HCT116 (cell line): ENCODE measurements around the gene MAPRE3. TPM values are rescaled to one million over a fixed set of nuclear protein-coding genes. Genes with fewer than 3 reads are reported as not detected.

Experiments used
- ATAC-seq: fragments of 200-7000 bp; cut with Tn5 transposase; 2 replicates; pipeline ENCODE4 v1.9.1; 2020; ENCODE audit warnings: mild to moderate bottlenecking, moderate library complexity
- BruUV-seq: library from RNA; stranded (reverse); fragments of 400-500 nt; replicated peaks from 2 replicates; lab custom pipeline; 2021; lab: Mats Ljungman, UMichigan
- CTCF ChIA-PET: fragments of 300-600 bp; sonication (Branson Sonifier 250); formaldehyde crosslinking; loops from one replicate; lab custom pipeline; 2021; ENCODE audit warnings: antibody characterized with exemption; lab: Charles Lee
- POLR2A ChIA-PET: fragments of 300-600, 350-600 bp; sonication (Branson Sonifier 250); formaldehyde crosslinking; loops from one replicate; lab custom pipeline; 2021; ENCODE audit warnings: antibody characterized with exemption; lab: Charles Lee
- RAD21 ChIA-PET, 2 experiments: fragments of 300-600 bp; sonication (Branson Sonifier 250); formaldehyde crosslinking; loops; one replicate each; lab custom pipeline; 2023; ENCODE audit warnings: low total read pairs in 2 of 2; ENCODE audit not compliant: uncharacterized antibody in 2 of 2, unreplicated experiment in 2 of 2, low non-redundant PET in 1 of 2; lab: Charles Lee
- DNase-seq: peaks from one replicate; pipeline ENCODE4 v3.0.0-alpha.2; 2010; ENCODE audit warnings: low read depth, low spot score
- H2AFZ ChIP-seq: fragments of 200-600 bp; shearing (Covaris generic), sonication (generic); 2 replicates; pipeline ENCODE4 v1.6.1; 2017; ENCODE audit warnings: low read depth, mixed run types, mixed read lengths, antibody characterized with exemption, low read length; ENCODE audit not compliant: poor library complexity, severe bottlenecking
- H3K27ac ChIP-seq: 2 replicates; pipeline ENCODE4 v1.5.1; 2012; ENCODE audit warnings: low read depth, low read length
- H3K27me3 ChIP-seq: fragments of 200-600 bp; sonication (generic); 2 replicates; pipeline ENCODE4 v1.6.1; 2016; ENCODE audit warnings: mixed run types, low read length, mixed read lengths; ENCODE audit not compliant: insufficient read depth
- H3K36me3 ChIP-seq, 2 experiments: fragments of 200-500 bp in 1 of 2; fragments of 200-600 bp in 1 of 2; sonication (Bioruptor generic) in 1 of 2; sonication (generic) in 1 of 2; 2 replicates each; pipeline versions ENCODE4 v1.5.1 to v1.6.1; 2014 to 2016; ENCODE audit warnings: low read length in 2 of 2, inconsistent platforms in 1 of 2, mixed read lengths in 1 of 2, mixed run types in 1 of 2; ENCODE audit not compliant: insufficient read depth in 2 of 2, control insufficient read depth in 1 of 2
- H3K4me1 ChIP-seq, 2 experiments: fragments of 200-600 bp in 1 of 2; sonication (generic) in 1 of 2; 2 replicates each; pipeline versions ENCODE4 v1.5.1 to v1.6.1; 2012 to 2017; ENCODE audit warnings: low read length in 2 of 2, inconsistent platforms in 1 of 2, mild to moderate bottlenecking in 1 of 2, mixed read lengths in 1 of 2, mixed run types in 1 of 2, moderate library complexity in 1 of 2; ENCODE audit not compliant: insufficient read depth in 2 of 2, control insufficient read depth in 1 of 2
- H3K4me2 ChIP-seq: fragments of 200-600 bp; sonication (generic); 2 replicates; pipeline ENCODE4 v1.6.1; 2017; ENCODE audit warnings: mixed run types, low read length, mixed read lengths
- H3K4me3 ChIP-seq, 2 experiments: fragments of 200-600 bp in 1 of 2; sonication (generic) in 1 of 2; replicated peaks in 1 of 2; 2 replicates each; pipeline ENCODE4 v1.5.1; 2011 to 2016; ENCODE audit warnings: low read length in 2 of 2, control low read depth in 1 of 2, low read depth in 1 of 2, mild to moderate bottlenecking in 1 of 2, mixed read lengths in 1 of 2, mixed run types in 1 of 2
- H3K79me2 ChIP-seq: fragments of 200-600 bp; sonication (generic); 2 replicates; pipeline ENCODE4 v1.6.1; 2017; ENCODE audit warnings: mild to moderate bottlenecking, mixed run types, low read length, moderate library complexity, mixed read lengths; ENCODE audit not compliant: insufficient read depth
- H3K9ac ChIP-seq: fragments of 200-600 bp; sonication (generic); 2 replicates; pipeline ENCODE4 v1.6.1; 2016; ENCODE audit warnings: low read length, mixed read lengths
- H3K9me2 ChIP-seq: fragments of 200-600 bp; sonication (generic), shearing (Covaris generic); 2 replicates; pipeline ENCODE4 v1.6.1; 2017; ENCODE audit warnings: mixed run types, mild to moderate bottlenecking, moderate library complexity; ENCODE audit not compliant: insufficient read depth
- H3K9me3 ChIP-seq, 2 experiments: fragments of 200-500 bp in 1 of 2; fragments of 200-600 bp in 1 of 2; sonication (Bioruptor generic) in 1 of 2; sonication (generic) in 1 of 2; 2 replicates each; pipeline ENCODE4 v1.6.1; 2014 to 2017; ENCODE audit warnings: low read length in 2 of 2, mixed read lengths in 2 of 2, inconsistent platforms in 1 of 2, low read depth in 1 of 2, mild to moderate bottlenecking in 1 of 2, mixed run types in 1 of 2, moderate library complexity in 1 of 2; ENCODE audit not compliant: control insufficient read depth in 1 of 2, insufficient read depth in 1 of 2
- H4K20me1 ChIP-seq: fragments of 200-600 bp; sonication (generic), shearing (Covaris generic); 2 replicates; pipeline ENCODE4 v1.6.1; 2017; ENCODE audit warnings: mixed run types, mild to moderate bottlenecking, moderate library complexity; ENCODE audit not compliant: insufficient read depth
- ATF3 ChIP-seq: IDR thresholded peaks from 2 replicates; pipeline ENCODE4 v1.6.1; 2012
- CBX3 ChIP-seq: IDR thresholded peaks from 2 replicates; pipeline ENCODE4 v1.6.1; 2012; ENCODE audit warnings: low read depth
- CEBPB ChIP-seq: IDR thresholded peaks from 2 replicates; pipeline ENCODE4 v1.6.1; 2012; ENCODE audit warnings: low read depth
- CTCF ChIP-seq, 3 experiments: fragments of 200-600 bp in 1 of 3; sonication (generic) in 1 of 3; IDR thresholded peaks in 2 of 3; conservative IDR thresholded peaks in 1 of 3; 2 replicates each; pipeline ENCODE4 v1.5.1; 2012 to 2017; ENCODE audit warnings: low read depth in 2 of 3, low read length in 2 of 3, antibody characterized with exemption in 1 of 3, borderline replicate concordance in 1 of 3, control low read depth in 1 of 3, mild to moderate bottlenecking in 1 of 3, mixed read lengths in 1 of 3, mixed run types in 1 of 3, moderate library complexity in 1 of 3; ENCODE audit not compliant: insufficient read depth in 1 of 3
- EGR1 ChIP-seq: IDR thresholded peaks from 2 replicates; pipeline ENCODE4 v1.6.1; 2012; ENCODE audit warnings: low read depth
- EZH2 ChIP-seq: fragments of 200-600 bp; sonication (generic); IDR thresholded peaks from 2 replicates; pipeline ENCODE4 v1.6.1; 2017; ENCODE audit warnings: antibody characterized with exemption, mixed run types
- EZH2phosphoT487 ChIP-seq: fragments of 200-600 bp; IDR thresholded peaks from 2 replicates; pipeline ENCODE4 v1.6.1; 2018; ENCODE audit warnings: antibody characterized with exemption, borderline replicate concordance
- FOSL1 ChIP-seq: IDR thresholded peaks from 2 replicates; pipeline ENCODE4 v1.6.1; 2012; ENCODE audit warnings: low read depth
- JUND ChIP-seq: IDR thresholded peaks from 2 replicates; pipeline ENCODE4 v1.6.1; 2012
- MAX ChIP-seq: IDR thresholded peaks from 2 replicates; pipeline ENCODE4 v1.6.1; 2012
- POLR2A ChIP-seq: IDR thresholded peaks from 2 replicates; pipeline ENCODE4 v1.7.0; 2011; ENCODE audit warnings: borderline replicate concordance; ENCODE audit not compliant: insufficient read depth, insufficient read length; ENCODE audit errors: extremely low read depth
- RAD21 ChIP-seq: IDR thresholded peaks from 2 replicates; pipeline ENCODE4 v1.6.1; 2012; ENCODE audit warnings: low read depth, mild to moderate bottlenecking
- SIN3A ChIP-seq: IDR thresholded peaks from 2 replicates; pipeline ENCODE4 v1.6.1; 2012; ENCODE audit warnings: low read depth
- SRF ChIP-seq: IDR thresholded peaks from 2 replicates; pipeline ENCODE4 v1.6.1; 2012; ENCODE audit warnings: low read depth
- TCF7L2 ChIP-seq: IDR thresholded peaks from 2 replicates; pipeline ENCODE4 v1.7.0; 2011; ENCODE audit warnings: borderline replicate concordance, inconsistent platforms; ENCODE audit not compliant: insufficient read depth, insufficient read length; ENCODE audit errors: extremely low read depth
- YY1 ChIP-seq: IDR thresholded peaks from 2 replicates; pipeline ENCODE4 v1.6.1; 2011; ENCODE audit warnings: low read length, low read depth, moderate library complexity, mild to moderate bottlenecking; ENCODE audit not compliant: insufficient replicate concordance; ENCODE audit errors: extremely low read depth
- ZBTB33 ChIP-seq: IDR thresholded peaks from 2 replicates; pipeline ENCODE4 v1.6.1; 2011; ENCODE audit warnings: mild to moderate bottlenecking, low read length, moderate library complexity; ENCODE audit not compliant: insufficient replicate concordance; ENCODE audit errors: extremely low read depth
- ZFX ChIP-seq: fragments of 450-650 bp; IDR thresholded peaks from 2 replicates; pipeline ENCODE4 v1.6.1; 2017
- ZNF274 ChIP-seq: fragments of 200-500 bp; sonication (Bioruptor generic); IDR thresholded peaks from 2 replicates; pipeline ENCODE4 v1.6.1; 2014; ENCODE audit warnings: mild to moderate bottlenecking, low read depth, low read length, inconsistent platforms
- intact Hi-C: fragments of 100-400 bp; cut with micrococcal nuclease; formaldehyde crosslinking; loops from 2 replicates; pipeline ENCODE4 v1.10.0; 2022
- total RNA-seq: library from RNA; stranded (reverse); gene quantifications from one replicate; pipeline ENCODE4 v1.2.1, GENCODE V29; 2021; ENCODE audit not compliant: unreplicated experiment
- TF ChIP-seq, protein P1 (sequence below): IDR thresholded peaks from 2 replicates; pipeline ENCODE4 v1.6.1; 2012; ENCODE audit warnings: low read depth

The MAPRE3 gene
- total RNA-seq, 1 experiment from 2014 or later = 12.1 TPM

DNA sequence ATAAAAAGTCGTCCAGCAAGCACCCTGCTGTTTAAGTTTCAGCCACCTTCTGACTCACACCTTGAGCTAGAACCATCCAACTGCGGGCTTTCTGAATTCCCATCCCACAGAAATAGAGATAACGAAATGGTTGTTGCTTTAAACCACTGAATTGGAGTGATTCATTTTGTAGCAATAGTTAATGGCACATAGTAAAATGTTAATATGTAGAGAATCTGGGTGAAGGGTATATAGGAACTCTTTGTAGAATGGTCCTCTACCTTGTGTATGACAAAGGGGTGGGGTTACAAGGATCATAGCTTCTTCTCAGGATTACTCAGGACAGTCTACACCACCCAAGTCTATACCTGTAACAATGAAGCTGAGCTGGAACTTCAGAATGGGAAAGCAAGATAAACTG is 2.4 kb upstream of the MAPRE3 start:
- no peaks in the 10 kb centered on the region for H3K36me3 ChIP-seq
- TF ChIP-seq CEBPB (no peak), EGR1 (no peak), YY1 (no peak), EZH2 (no peak), RAD21 (no peak), POLR2A (no peak), CTCF (IDR thresholded peaks at IDR 0.05 in 2 of 3, conservative IDR thresholded peaks at IDR 0.05 in 1 of 3; ENCODE audit: borderline replicate concordance in 1 of 3, insufficient read depth in 1 of 3, low read depth in 2 of 3, low read length in 2 of 3) (no peak), ZNF274 (no peak), EZH2phosphoT487 (no peak), ZFX (no peak), FOSL1 (no peak), ZBTB33 (no peak), MAX (no peak), TCF7L2 (no peak), SIN3A (no peak), CBX3 (no peak), ATF3 (no peak), SRF (no peak), JUND (no peak)
- TF ChIP-seq, protein P1, sequence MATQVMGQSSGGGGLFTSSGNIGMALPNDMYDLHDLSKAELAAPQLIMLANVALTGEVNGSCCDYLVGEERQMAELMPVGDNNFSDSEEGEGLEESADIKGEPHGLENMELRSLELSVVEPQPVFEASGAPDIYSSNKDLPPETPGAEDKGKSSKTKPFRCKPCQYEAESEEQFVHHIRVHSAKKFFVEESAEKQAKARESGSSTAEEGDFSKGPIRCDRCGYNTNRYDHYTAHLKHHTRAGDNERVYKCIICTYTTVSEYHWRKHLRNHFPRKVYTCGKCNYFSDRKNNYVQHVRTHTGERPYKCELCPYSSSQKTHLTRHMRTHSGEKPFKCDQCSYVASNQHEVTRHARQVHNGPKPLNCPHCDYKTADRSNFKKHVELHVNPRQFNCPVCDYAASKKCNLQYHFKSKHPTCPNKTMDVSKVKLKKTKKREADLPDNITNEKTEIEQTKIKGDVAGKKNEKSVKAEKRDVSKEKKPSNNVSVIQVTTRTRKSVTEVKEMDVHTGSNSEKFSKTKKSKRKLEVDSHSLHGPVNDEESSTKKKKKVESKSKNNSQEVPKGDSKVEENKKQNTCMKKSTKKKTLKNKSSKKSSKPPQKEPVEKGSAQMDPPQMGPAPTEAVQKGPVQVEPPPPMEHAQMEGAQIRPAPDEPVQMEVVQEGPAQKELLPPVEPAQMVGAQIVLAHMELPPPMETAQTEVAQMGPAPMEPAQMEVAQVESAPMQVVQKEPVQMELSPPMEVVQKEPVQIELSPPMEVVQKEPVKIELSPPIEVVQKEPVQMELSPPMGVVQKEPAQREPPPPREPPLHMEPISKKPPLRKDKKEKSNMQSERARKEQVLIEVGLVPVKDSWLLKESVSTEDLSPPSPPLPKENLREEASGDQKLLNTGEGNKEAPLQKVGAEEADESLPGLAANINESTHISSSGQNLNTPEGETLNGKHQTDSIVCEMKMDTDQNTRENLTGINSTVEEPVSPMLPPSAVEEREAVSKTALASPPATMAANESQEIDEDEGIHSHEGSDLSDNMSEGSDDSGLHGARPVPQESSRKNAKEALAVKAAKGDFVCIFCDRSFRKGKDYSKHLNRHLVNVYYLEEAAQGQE = no peak
- TF ChIP-seq, all 23 proteins: peak for 0
- Histone ChIP-seq H3K9me2 (no peaks in the 10 kb centered on the region), H4K20me1 (no peaks in the 10 kb centered on the region), H3K79me2 (no peaks in the 10 kb centered on the region), H3K27me3 (peaks cover 5% of the 10 kb centered on the region; the same call in 1 of the 2 replicates), H3K4me2 (peak overlapping the region; percentile 13; the same call in 1 of the 2 replicates), H3K27ac (no peak overlapping the region), H3K9me3 (no peaks in the 10 kb centered on the region), H3K4me1 (peaks cover 4 to 23% of the 10 kb centered on the region in 2 experiments; a peak in 3 of 4 replicates), H2AFZ (no peak overlapping the region), H3K9ac (no peak overlapping the region), H3K4me3 (no peak overlapping the region)
- no peak for ATAC-seq
- intact Hi-C loops = loop anchor here (2.0 to 10.0 kb wide), 3 partner anchors 61 to 314 kb away; partner anchors contain the start of gene TRIM54
- POLR2A ChIA-PET = no interaction called here
- BruUV-seq = no TSS peak
- RAD21 ChIA-PET = no interaction called here
- DNase-seq = no peak
- CTCF ChIA-PET = interaction anchor here (1.7 kb wide), 1 partner anchor 49 kb away, joined by 10 read pairs; no protein-coding TSS in a partner anchor
